WTC11 (cell line): ENCODE results near the gene PITPNM1. TPM values are rescaled to one million over a fixed set of nuclear protein-coding genes. Genes with fewer than 3 reads are reported as not detected.

Source experiments
- ATAC-seq: fragments of 200-7000 bp; cut with Tn5 transposase; 2 replicates; pipeline ENCODE4 v1.10.0; 2021; ENCODE audit warnings: mild to moderate bottlenecking, moderate library complexity
- CTCF ChIA-PET: fragments of 300-600 bp; sonication (Branson Sonifier 250); formaldehyde crosslinking; loops from one replicate; lab custom pipeline; 2021; ENCODE audit warnings: antibody characterized with exemption; lab: Charles Lee
- POLR2A ChIA-PET: fragments of 350-600 bp; sonication (Branson Sonifier 250); formaldehyde crosslinking; loops from one replicate; lab custom pipeline; 2021; ENCODE audit warnings: antibody characterized with exemption; lab: Charles Lee
- DNase-seq: peaks from one replicate; pipeline ENCODE4 v3.0.0; 2021; ENCODE audit warnings: low spot score
- H3K27ac Mint-ChIP-seq: 2 replicates; pipeline ENCODE4 v1.8.0; 2021; ENCODE audit warnings: mixed read lengths
- H3K27me3 Mint-ChIP-seq: 2 replicates; pipeline ENCODE4 v1.8.0; 2021; ENCODE audit warnings: low read depth, mild to moderate bottlenecking, moderate library complexity, mixed read lengths
- H3K36me3 Mint-ChIP-seq: 2 replicates; pipeline ENCODE4 v1.8.0; 2021; ENCODE audit warnings: mixed read lengths
- H3K4me1 Mint-ChIP-seq: 2 replicates; pipeline ENCODE4 v1.8.0; 2022; ENCODE audit warnings: mixed read lengths
- H3K4me3 Mint-ChIP-seq: 2 replicates; pipeline ENCODE4 v1.8.0; 2021; ENCODE audit warnings: mild to moderate bottlenecking, moderate library complexity, mixed read lengths
- H3K9me3 Mint-ChIP-seq: 2 replicates; pipeline ENCODE4 v1.8.0; 2021; ENCODE audit warnings: mixed read lengths
- AR ChIP-seq: fragments of 250-450 bp; sonication (Bioruptor Pico); IDR thresholded peaks from 2 replicates; pipeline ENCODE4 v1.9.0; 2021; ENCODE audit warnings: mild to moderate bottlenecking
- CDX4 ChIP-seq: fragments of 250-450 bp; sonication (Bioruptor Pico); IDR thresholded peaks from 2 replicates; pipeline ENCODE4 v1.9.0; 2021; ENCODE audit warnings: moderate library complexity, mild to moderate bottlenecking, inconsistent platforms, borderline replicate concordance
- CREB1 ChIP-seq: sonication (generic); formaldehyde crosslinking; IDR thresholded peaks from 2 replicates; pipeline ENCODE4 v1.8.0; 2023; ENCODE audit warnings: mild to moderate bottlenecking, missing genetic modification reagents
- E2F5 ChIP-seq: sonication (generic); formaldehyde crosslinking; IDR thresholded peaks from 2 replicates; pipeline ENCODE4 v1.8.1; 2022; ENCODE audit warnings: mild to moderate bottlenecking, moderate library complexity, missing genetic modification reagents
- ELF4 ChIP-seq: sonication (generic); formaldehyde crosslinking; IDR thresholded peaks from 2 replicates; pipeline ENCODE4 v1.8.1; 2022; ENCODE audit warnings: low read depth, mild to moderate bottlenecking, moderate library complexity, missing genetic modification reagents
- EMX1 ChIP-seq: fragments of 250-450 bp; sonication (Bioruptor Pico); IDR thresholded peaks from 2 replicates; pipeline ENCODE4 v1.8.0; 2021; ENCODE audit warnings: mild to moderate bottlenecking
- ESRRA ChIP-seq: sonication (generic); formaldehyde crosslinking; IDR thresholded peaks from 2 replicates; pipeline ENCODE4 v1.8.1; 2022; ENCODE audit warnings: mild to moderate bottlenecking, missing genetic modification reagents, borderline replicate concordance
- ETV6 ChIP-seq: sonication (generic); formaldehyde crosslinking; IDR thresholded peaks from 2 replicates; pipeline ENCODE4 v1.8.1; 2022; ENCODE audit warnings: mild to moderate bottlenecking, missing genetic modification reagents
- FOXJ3 ChIP-seq: sonication (generic); formaldehyde crosslinking; IDR thresholded peaks from 2 replicates; pipeline ENCODE4 v1.9.0; 2021; ENCODE audit warnings: missing genetic modification reagents, mild to moderate bottlenecking, borderline replicate concordance
- GABPB1 ChIP-seq: sonication (generic); formaldehyde crosslinking; IDR thresholded peaks from 2 replicates; pipeline ENCODE4 v1.8.1; 2023; ENCODE audit warnings: mild to moderate bottlenecking, missing genetic modification reagents
- GTF2I ChIP-seq: fragments of 250-450 bp; sonication (Bioruptor Pico); conservative IDR thresholded peaks from 2 replicates; pipeline ENCODE4 v1.4.0; 2021; ENCODE audit warnings: mild to moderate bottlenecking
- HMGA2 ChIP-seq: fragments of 250-450 bp; sonication (Bioruptor Pico); IDR thresholded peaks from 2 replicates; pipeline ENCODE4 v1.4.0; 2021; ENCODE audit warnings: mild to moderate bottlenecking, moderate library complexity
- KAT7 ChIP-seq: sonication (generic); formaldehyde crosslinking; IDR thresholded peaks from 2 replicates; pipeline ENCODE4 v1.8.1; 2023; ENCODE audit warnings: missing genetic modification reagents, mild to moderate bottlenecking, borderline replicate concordance
- MLX ChIP-seq: sonication (generic); formaldehyde crosslinking; IDR thresholded peaks from 2 replicates; pipeline ENCODE4 v1.8.1; 2023; ENCODE audit warnings: mild to moderate bottlenecking, missing genetic modification reagents, moderate library complexity
- NR3C1 ChIP-seq: sonication (generic); formaldehyde crosslinking; conservative IDR thresholded peaks from 2 replicates; pipeline ENCODE4 v1.8.1; 2023; ENCODE audit warnings: low read depth, mild to moderate bottlenecking, missing genetic modification reagents
- PRDM15 ChIP-seq: sonication (generic); formaldehyde crosslinking; IDR thresholded peaks from 2 replicates; pipeline ENCODE4 v1.8.0; 2022; ENCODE audit warnings: missing genetic modification reagents
- PRRX2 ChIP-seq: fragments of 250-450 bp; sonication (Bioruptor Pico); IDR thresholded peaks from 2 replicates; pipeline ENCODE4 v1.8.0; 2021; ENCODE audit warnings: mild to moderate bottlenecking
- SOX15 ChIP-seq: fragments of 250-450 bp; sonication (Bioruptor Pico); IDR thresholded peaks from 2 replicates; pipeline ENCODE4 v1.9.0; 2021; ENCODE audit warnings: mild to moderate bottlenecking
- TCF7 ChIP-seq: sonication (generic); formaldehyde crosslinking; IDR thresholded peaks from 2 replicates; pipeline ENCODE4 v1.8.0; 2022; ENCODE audit warnings: mild to moderate bottlenecking, low read depth, missing genetic modification reagents, moderate library complexity
- ZNF138 ChIP-seq: sonication (generic); formaldehyde crosslinking; conservative IDR thresholded peaks from 2 replicates; pipeline ENCODE4 v1.8.1; 2022; ENCODE audit warnings: mild to moderate bottlenecking, moderate library complexity, missing genetic modification reagents
- ZNF232 ChIP-seq: sonication (generic); formaldehyde crosslinking; IDR thresholded peaks from 2 replicates; pipeline ENCODE4 v1.8.0; 2022; ENCODE audit warnings: mild to moderate bottlenecking, missing genetic modification reagents
- ZNF281 ChIP-seq: sonication (generic); formaldehyde crosslinking; IDR thresholded peaks from 2 replicates; pipeline ENCODE4 v1.8.0; 2023; ENCODE audit warnings: mild to moderate bottlenecking, missing genetic modification reagents
- ZNF512 ChIP-seq: sonication (generic); formaldehyde crosslinking; IDR thresholded peaks from 2 replicates; pipeline ENCODE4 v1.8.1; 2022; ENCODE audit warnings: missing genetic modification reagents, borderline replicate concordance
- total RNA-seq: library from RNA; stranded (reverse); gene quantifications from 3 replicates; pipeline ENCODE4 v1.2.3, GENCODE V29; 2021

The PITPNM1 gene
- total RNA-seq, 1 experiment from 2014 or later, result 55.4 TPM

- Mint-ChIP-seq H3K27ac (no peak overlapping the region), H3K27me3 (peaks cover 6% of the 10 kb centered on the region), H3K9me3 (no peaks in the 10 kb centered on the region), H3K4me1 (no peaks in the 10 kb centered on the region), H3K36me3 (no peaks in the 10 kb centered on the region), H3K4me3 (no peak overlapping the region)
- no peak for ATAC-seq
- no peak for DNase-seq
- TF ChIP-seq SOX15 (CRISPR knock-in tag) (no peak), AR (CRISPR knock-in tag) (no peak), PRRX2 (no peak), KAT7 (CRISPR knock-in tag) (no peak), ESRRA (CRISPR knock-in tag) (no peak), ZNF232 (CRISPR knock-in tag) (no peak), MLX (no peak), NR3C1 (no peak), PRDM15 (CRISPR knock-in tag) (no peak), E2F5 (CRISPR knock-in tag) (no peak), FOXJ3 (CRISPR knock-in tag) (no peak), ZNF281 (CRISPR knock-in tag) (no peak)
- CTCF ChIA-PET, result interaction anchor here (1.2 kb wide), 1 partner anchor 51 kb away, joined by 3 read pairs; no protein-coding TSS in a partner anchor
- POLR2A ChIA-PET, result no interaction called here
These were observed 47.7 kb downstream of the PITPNM1 start for GRCh38 chr11:67457453-67457852.

GRCh38 chr11:67456068-67456705 lies 49.0 kb downstream of the PITPNM1 start:
- no peaks in the 10 kb centered on the region for H3K4me1 Mint-ChIP-seq
- no peak for TF ChIP-seq CDX4 (CRISPR knock-in tag)
- TF ChIP-seq ESRRA (CRISPR knock-in tag), result no peak
- no peak for TF ChIP-seq ETV6 (CRISPR knock-in tag)
- TF ChIP-seq ELF4, result no peak
- no peak for TF ChIP-seq GTF2I (CRISPR knock-in tag)
- TF ChIP-seq CREB1 (CRISPR knock-in tag), result no peak
- no peak for TF ChIP-seq ZNF512 (CRISPR knock-in tag)
- no peak for TF ChIP-seq HMGA2
- no peak for TF ChIP-seq GABPB1
- no peak for TF ChIP-seq TCF7 (CRISPR knock-in tag)
- TF ChIP-seq EMX1 (CRISPR knock-in tag), result no peak
- no peak for TF ChIP-seq ZNF138 (CRISPR knock-in tag)

More at GRCh38 chr11:67456068-67456705, 49.0 kb downstream of the PITPNM1 start:
- ChIA-PET POLR2A (no interaction called here), CTCF (no interaction called here)
- Mint-ChIP-seq H3K9me3 (no peaks in the 10 kb centered on the region), H3K27ac (no peak overlapping the region), H3K4me3 (no peak overlapping the region), H3K27me3 (peaks cover 5% of the 10 kb centered on the region), H3K36me3 (no peaks in the 10 kb centered on the region)
- ATAC-seq, result no peak
- DNase-seq, result no peak
